ENCODE results near the gene NSUN2.
A peak's percentile ranks its signal among the peaks of the same experiment; 100 is the strongest.

The NSUN2 gene

DNA sequence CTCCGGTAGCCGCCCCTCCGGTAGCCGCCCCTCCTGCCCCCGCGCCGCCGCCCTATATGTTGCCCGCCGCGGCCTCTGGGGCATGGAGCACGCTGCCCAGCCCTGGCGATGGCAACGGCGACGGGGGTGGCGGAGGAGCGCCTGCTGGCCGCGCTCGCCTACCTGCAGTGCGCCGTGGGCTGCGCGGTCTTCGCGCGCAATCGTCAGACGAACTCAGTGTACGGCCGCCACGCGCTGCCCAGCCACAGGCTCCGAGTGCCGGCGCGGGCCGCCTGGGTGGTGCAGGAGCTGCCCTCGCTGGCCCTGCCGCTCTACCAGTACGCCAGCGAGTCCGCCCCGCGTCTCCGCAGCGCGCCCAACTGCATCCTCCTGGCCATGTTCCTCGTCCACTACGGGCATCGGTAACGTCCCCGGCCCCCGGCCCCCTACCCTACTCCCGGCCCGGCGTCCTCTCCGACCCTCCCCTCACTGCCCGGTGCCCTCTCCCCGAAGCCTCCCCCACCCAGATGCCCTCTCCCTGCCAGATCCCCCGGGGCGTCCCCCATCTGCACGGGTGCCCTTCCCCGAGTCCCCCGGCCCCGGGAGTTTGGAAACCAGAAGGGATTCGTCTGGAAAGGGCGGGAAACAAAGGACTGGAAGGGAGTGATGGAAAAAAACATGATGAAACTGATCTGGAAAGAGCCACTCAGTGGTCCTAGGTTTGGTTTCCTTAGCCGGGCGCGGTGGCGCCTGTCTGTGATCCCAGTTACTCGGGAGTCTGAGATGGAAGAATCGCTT, 813 bp upstream of the NSUN2 start:
- Mint-ChIP-seq H3K27me3 (no peaks in the 10 kb centered on the region), H3K4me3 (peak overlapping the region; percentile 99), H3K27ac (peak overlapping the region; percentile 99), H3K9me3 (no peaks in the 10 kb centered on the region), H3K4me1 (ENCODE audit: low read depth) (peaks cover 33% of the 10 kb centered on the region), H3K36me3 (ENCODE audit: low read depth) (peaks cover 54% of the 10 kb centered on the region)
- no peak for DNase-seq

GRCh38 chr5:6632324-6632887, 438 bp downstream of the NSUN2 start:
- Mint-ChIP-seq H3K36me3 (ENCODE audit: low read depth) (peaks cover 66% of the 10 kb centered on the region), H3K4me3 (peak overlapping the region; percentile 99), H3K4me1 (ENCODE audit: low read depth) (peaks cover 42% of the 10 kb centered on the region), H3K27ac (peak overlapping the region; percentile 99), H3K27me3 (no peaks in the 10 kb centered on the region), H3K9me3 (no peaks in the 10 kb centered on the region)
- no peak for DNase-seq

GRCh38 chr5:6631441-6631840, 1.4 kb downstream of the NSUN2 start:
- Mint-ChIP-seq H3K27ac (peak overlapping the region; percentile 84), H3K4me1 (ENCODE audit: low read depth) (peaks cover 48% of the 10 kb centered on the region), H3K36me3 (ENCODE audit: low read depth) (peaks cover 73% of the 10 kb centered on the region), H3K27me3 (no peaks in the 10 kb centered on the region), H3K4me3 (peak overlapping the region; percentile 99), H3K9me3 (no peaks in the 10 kb centered on the region)
- no peak for DNase-seq

DNA sequence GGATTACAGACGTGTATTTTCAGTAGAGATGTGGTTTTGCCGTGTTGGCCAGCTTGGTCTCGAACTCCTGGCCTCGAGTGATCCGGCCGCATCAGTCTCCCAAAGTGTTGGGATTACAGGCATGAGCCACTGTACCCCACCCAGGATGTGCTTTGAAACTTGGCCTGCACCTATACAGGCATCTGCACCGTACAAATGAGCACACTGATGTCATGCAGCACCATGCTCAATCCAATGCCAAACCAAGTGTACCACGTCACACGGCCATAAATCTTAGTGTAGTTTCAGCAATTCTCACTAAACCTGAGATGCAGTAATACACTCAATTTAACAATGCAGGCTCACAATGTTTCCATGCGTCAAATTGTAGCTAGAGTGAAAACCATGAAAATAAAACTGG, 6.3 kb downstream of the NSUN2 start:
- Mint-ChIP-seq H3K9me3 (peaks cover 8% of the 10 kb centered on the region), H3K4me3 (no peak overlapping the region), H3K27me3 (no peaks in the 10 kb centered on the region), H3K27ac (peak overlapping the region; percentile 57), H3K4me1 (ENCODE audit: low read depth) (peaks cover 74% of the 10 kb centered on the region), H3K36me3 (ENCODE audit: low read depth) (peaks cover 97% of the 10 kb centered on the region)
- no peak for DNase-seq

- peaks cover 56% of the 10 kb centered on the region for H3K4me1 Mint-ChIP-seq (ENCODE audit: low read depth)
- no peak for DNase-seq
- H3K4me3 Mint-ChIP-seq = no peak overlapping the region
- no peaks in the 10 kb centered on the region for H3K27me3 Mint-ChIP-seq
- no peak overlapping the region for H3K27ac Mint-ChIP-seq
- H3K9me3 Mint-ChIP-seq = peaks cover 8% of the 10 kb centered on the region
- peaks cover 95% of the 10 kb centered on the region for H3K36me3 Mint-ChIP-seq (ENCODE audit: low read depth)
These were observed 8.9 kb downstream of the NSUN2 start for GRCh38 chr5:6623941-6624340.

- Mint-ChIP-seq H3K4me3 (no peak overlapping the region), H3K27me3 (no peaks in the 10 kb centered on the region), H3K9me3 (peaks cover 8% of the 10 kb centered on the region), H3K27ac (no peak overlapping the region), H3K4me1 (ENCODE audit: low read depth) (peaks cover 52% of the 10 kb centered on the region), H3K36me3 (ENCODE audit: low read depth) (peaks cover 93% of the 10 kb centered on the region)
- DNase-seq = no peak
These were observed 9.6 kb downstream of the NSUN2 start for GRCh38 chr5:6623228-6623627.

DNA sequence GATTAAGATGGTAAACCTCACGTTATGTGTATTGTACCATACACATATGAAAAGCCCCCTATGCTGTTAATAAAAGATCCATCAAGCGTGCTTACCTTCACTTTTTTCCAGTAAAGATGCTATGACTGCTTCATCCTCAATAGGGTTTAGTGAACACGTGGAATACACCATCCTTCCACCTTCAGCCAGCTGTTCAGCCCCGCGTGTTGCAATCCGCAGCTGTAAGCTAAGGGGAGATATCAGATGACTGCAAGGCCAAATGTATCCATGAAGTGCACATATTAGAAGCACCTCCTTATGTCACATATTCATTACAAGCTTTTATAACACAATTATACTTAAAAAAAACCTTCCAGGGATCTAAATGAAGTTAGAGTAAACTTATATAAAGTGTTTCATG, 16.2 kb downstream of the NSUN2 start:
- Mint-ChIP-seq H3K36me3 (ENCODE audit: low read depth) (peaks cover 95% of the 10 kb centered on the region), H3K27me3 (no peaks in the 10 kb centered on the region)
- no peak for DNase-seq

DNA sequence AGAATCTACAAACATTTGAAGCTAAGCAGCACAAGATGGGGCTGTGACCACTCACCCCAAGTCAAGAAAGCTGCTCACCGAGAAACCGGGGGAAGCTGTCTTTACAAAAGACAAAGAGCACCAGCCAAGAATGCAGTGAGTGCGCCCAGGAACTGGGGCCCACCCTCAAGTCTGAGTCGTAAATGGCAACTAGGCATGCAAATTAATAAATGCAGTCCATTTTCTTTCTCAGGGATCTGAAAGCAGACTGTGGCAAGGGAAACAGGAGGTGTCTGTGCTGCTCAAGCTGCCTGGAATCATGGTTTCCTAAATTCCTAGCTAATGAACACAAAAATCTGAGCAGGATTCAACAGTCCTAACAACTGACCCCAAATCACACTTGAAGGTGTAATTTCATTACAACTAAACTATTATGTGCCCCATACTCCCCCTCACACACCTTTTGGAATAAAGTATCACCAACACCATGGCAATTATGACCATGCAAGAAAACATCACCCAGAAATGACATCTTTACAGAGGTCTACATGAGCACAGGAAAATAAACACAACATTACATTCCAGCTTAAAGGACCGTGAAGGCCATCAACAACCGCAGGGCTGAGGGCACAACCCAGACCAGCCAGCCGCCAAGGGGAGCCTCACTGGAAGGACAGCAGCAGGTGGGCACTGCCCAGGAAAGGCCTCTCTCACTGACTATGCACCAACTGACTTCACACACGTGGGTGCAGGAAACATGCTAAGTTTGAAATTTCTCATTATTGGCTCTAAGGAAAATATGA, 17.6 kb downstream of the NSUN2 start:
- Mint-ChIP-seq H3K9me3 (no peaks in the 10 kb centered on the region), H3K4me1 (ENCODE audit: low read depth) (peaks cover 36% of the 10 kb centered on the region), H3K4me3 (no peak overlapping the region), H3K27me3 (no peaks in the 10 kb centered on the region), H3K27ac (peak overlapping the region; percentile 32), H3K36me3 (ENCODE audit: low read depth) (peaks cover 96% of the 10 kb centered on the region)
- no peak for DNase-seq

More for the DNA sequence above, 16.2 kb downstream of the NSUN2 start:
- Mint-ChIP-seq H3K27ac (no peak overlapping the region), H3K4me1 (ENCODE audit: low read depth) (peaks cover 38% of the 10 kb centered on the region), H3K9me3 (no peaks in the 10 kb centered on the region), H3K4me3 (no peak overlapping the region)

DNA sequence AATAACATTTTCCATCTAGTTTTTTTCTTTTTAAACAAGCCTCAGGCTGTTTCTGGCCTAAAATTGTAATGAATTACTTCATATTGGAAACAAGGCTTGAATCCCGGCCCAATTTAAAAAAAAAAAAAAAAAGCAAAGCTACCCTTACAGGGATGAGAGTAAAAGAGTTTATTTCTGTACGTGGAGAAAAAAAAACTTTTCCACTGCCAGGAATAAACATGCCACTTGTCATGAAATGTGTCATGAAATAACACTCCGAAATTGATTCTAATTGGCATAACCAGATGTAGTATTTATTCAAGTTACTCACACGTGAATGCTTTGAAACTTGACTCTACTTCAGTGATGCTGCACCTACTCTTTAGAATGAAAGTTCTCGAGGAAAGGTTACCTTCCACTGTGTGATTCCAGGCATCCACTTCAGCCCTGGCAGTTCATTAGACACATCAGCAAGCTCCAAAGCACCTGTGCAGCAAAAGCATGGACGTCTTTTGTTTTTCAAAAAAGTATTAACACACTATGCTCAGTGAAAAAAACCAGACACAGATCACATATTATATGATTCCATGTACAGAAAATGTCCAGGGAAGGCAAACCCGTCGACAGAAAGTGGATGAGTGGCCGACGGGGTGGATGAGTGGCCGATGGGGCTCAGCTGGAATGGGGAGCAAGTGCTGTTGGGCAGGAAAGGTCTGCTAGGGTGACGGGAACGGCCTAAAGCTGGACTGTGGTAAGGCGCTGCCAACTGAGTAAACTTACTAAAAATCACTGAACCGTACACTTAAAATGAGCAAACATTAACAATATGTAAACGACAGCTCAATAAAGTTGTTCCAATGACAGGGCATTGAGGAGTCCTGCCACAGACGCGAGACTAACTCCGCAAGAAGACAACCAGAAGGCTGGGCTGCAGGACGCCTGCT, 21.2 kb downstream of the NSUN2 start:
- H3K4me3 Mint-ChIP-seq = no peak overlapping the region
- H3K9me3 Mint-ChIP-seq = no peaks in the 10 kb centered on the region
- no peak for DNase-seq

GRCh38 chr5:6608016-6608415, 24.8 kb downstream of the NSUN2 start:
- no peak overlapping the region for H3K27ac Mint-ChIP-seq

More for the DNA sequence above, 21.2 kb downstream of the NSUN2 start:
- H3K27me3 Mint-ChIP-seq = no peaks in the 10 kb centered on the region
- peaks cover 26% of the 10 kb centered on the region for H3K4me1 Mint-ChIP-seq (ENCODE audit: low read depth)
- H3K27ac Mint-ChIP-seq = no peak overlapping the region
- peaks cover 100% of the 10 kb centered on the region for H3K36me3 Mint-ChIP-seq (ENCODE audit: low read depth)

GRCh38 chr5:6607559-6607936, 25.3 kb downstream of the NSUN2 start:
- peaks cover 100% of the 10 kb centered on the region for H3K36me3 Mint-ChIP-seq (ENCODE audit: low read depth)
- H3K27ac Mint-ChIP-seq = no peak overlapping the region
- no peaks in the 10 kb centered on the region for H3K4me1 Mint-ChIP-seq (ENCODE audit: low read depth)
- no peaks in the 10 kb centered on the region for H3K27me3 Mint-ChIP-seq
- H3K9me3 Mint-ChIP-seq = no peaks in the 10 kb centered on the region
- DNase-seq = no peak
- no peak overlapping the region for H3K4me3 Mint-ChIP-seq

More at GRCh38 chr5:6608016-6608415, 24.8 kb downstream of the NSUN2 start:
- H3K36me3 Mint-ChIP-seq (ENCODE audit: low read depth) = peaks cover 100% of the 10 kb centered on the region
- no peaks in the 10 kb centered on the region for H3K27me3 Mint-ChIP-seq
- no peaks in the 10 kb centered on the region for H3K9me3 Mint-ChIP-seq
- peaks cover 2% of the 10 kb centered on the region for H3K4me1 Mint-ChIP-seq (ENCODE audit: low read depth)
- H3K4me3 Mint-ChIP-seq = no peak overlapping the region
- DNase-seq = no peak

DNA sequence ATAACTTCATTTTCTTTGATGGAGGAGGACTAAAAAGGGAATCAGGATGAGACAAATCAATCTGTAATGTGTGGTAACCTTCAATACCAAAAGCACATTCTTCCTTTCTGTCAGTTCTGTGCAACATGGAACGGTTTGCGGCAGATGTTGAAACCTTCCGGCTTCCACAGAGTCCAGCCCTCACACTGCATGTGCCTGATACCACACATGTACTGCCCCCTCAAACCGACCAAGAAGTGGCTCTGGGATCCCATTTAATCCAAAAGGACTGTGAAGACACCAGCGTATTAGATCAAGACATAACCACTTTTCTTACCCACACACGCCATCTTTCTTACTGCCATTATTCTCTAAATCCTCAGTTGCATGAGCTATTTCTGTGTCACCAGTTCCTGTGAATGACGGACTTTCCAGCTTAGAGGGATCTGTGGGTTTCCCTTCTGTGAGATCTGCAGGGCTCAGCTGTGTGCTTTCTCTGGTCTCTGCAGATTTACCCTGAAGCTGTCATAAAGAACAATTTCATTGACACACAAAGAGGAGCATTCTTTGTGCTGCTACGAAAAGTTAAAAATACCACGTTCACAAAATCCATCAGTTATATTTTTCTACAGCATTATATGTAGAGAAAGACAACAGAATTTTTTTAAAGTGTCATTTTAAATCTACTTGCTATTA, 25.8 kb downstream of the NSUN2 start:
- peaks cover 100% of the 10 kb centered on the region for H3K36me3 Mint-ChIP-seq (ENCODE audit: low read depth)
- H3K27me3 Mint-ChIP-seq = no peaks in the 10 kb centered on the region
- H3K9me3 Mint-ChIP-seq = no peaks in the 10 kb centered on the region
- H3K27ac Mint-ChIP-seq = peak overlapping the region; percentile 61
- DNase-seq = no peak
- H3K4me3 Mint-ChIP-seq = no peak overlapping the region
- H3K4me1 Mint-ChIP-seq (ENCODE audit: low read depth) = no peaks in the 10 kb centered on the region

- Mint-ChIP-seq H3K27ac (no peak overlapping the region), H3K36me3 (ENCODE audit: low read depth) (peaks cover 100% of the 10 kb centered on the region), H3K9me3 (no peaks in the 10 kb centered on the region), H3K27me3 (no peaks in the 10 kb centered on the region), H3K4me1 (ENCODE audit: low read depth) (no peaks in the 10 kb centered on the region), H3K4me3 (no peak overlapping the region)
- DNase-seq = no peak
These were observed 27.9 kb downstream of the NSUN2 start for GRCh38 chr5:6604946-6605345.

DNA sequence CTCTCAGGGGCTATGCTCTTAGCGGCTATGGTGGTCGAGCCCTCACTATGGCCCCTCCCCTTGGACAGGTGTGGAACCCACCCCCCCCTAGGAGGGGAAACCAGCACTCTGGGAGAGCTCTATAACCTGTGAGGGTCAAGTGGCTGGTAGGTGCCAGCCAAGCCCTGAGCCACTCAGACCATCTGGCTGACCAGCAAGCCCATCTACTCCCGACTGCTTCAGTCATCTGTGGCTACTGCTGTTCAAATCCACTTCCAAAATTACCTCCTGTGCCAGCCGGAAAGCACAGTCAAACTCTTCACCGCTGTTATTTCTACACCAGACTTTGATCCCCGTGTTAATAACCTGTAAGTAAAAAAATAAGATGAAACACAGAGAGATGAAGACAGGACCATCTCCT, 28.5 kb downstream of the NSUN2 start:
- Mint-ChIP-seq H3K27me3 (no peaks in the 10 kb centered on the region), H3K27ac (no peak overlapping the region), H3K36me3 (ENCODE audit: low read depth) (peaks cover 99% of the 10 kb centered on the region), H3K4me1 (ENCODE audit: low read depth) (no peaks in the 10 kb centered on the region), H3K4me3 (no peak overlapping the region), H3K9me3 (no peaks in the 10 kb centered on the region)
- no peak for DNase-seq
